AG04449 (cell line): ENCODE data around the gene BRF1.

ENCODE experiments used
- CTCF ChIA-PET: fragments of 350-600 bp; formaldehyde crosslinking; extraction: SDS; loops from one replicate; lab custom pipeline; 2021; ENCODE audit warnings: antibody characterized with exemption; lab: Yijun Ruan, JAX
- POLR2A ChIA-PET: fragments of 400-600, 350-600 bp; formaldehyde crosslinking; extraction: SDS; loops from one replicate; lab custom pipeline; 2020; ENCODE audit warnings: antibody characterized with exemption, inconsistent platforms; lab: Yijun Ruan, JAX
- DNase-seq: peaks from one replicate; pipeline ENCODE4 v3.0.0-alpha.2; 2010; ENCODE audit warnings: low read depth, low spot score
- H3K4me3 ChIP-seq: 2 replicates; pipeline ENCODE4 v1.5.1; 2011; ENCODE audit warnings: low read depth, mild to moderate bottlenecking, control low read depth, low read length
- CTCF ChIP-seq: IDR thresholded peaks from one replicate; pipeline ENCODE4 v1.5.1; 2011; ENCODE audit warnings: mild to moderate bottlenecking, moderate library complexity, low read length, control low read depth, inconsistent platforms; ENCODE audit not compliant: insufficient read depth; ENCODE audit errors: missing control alignments

BRF1 gene

DNA sequence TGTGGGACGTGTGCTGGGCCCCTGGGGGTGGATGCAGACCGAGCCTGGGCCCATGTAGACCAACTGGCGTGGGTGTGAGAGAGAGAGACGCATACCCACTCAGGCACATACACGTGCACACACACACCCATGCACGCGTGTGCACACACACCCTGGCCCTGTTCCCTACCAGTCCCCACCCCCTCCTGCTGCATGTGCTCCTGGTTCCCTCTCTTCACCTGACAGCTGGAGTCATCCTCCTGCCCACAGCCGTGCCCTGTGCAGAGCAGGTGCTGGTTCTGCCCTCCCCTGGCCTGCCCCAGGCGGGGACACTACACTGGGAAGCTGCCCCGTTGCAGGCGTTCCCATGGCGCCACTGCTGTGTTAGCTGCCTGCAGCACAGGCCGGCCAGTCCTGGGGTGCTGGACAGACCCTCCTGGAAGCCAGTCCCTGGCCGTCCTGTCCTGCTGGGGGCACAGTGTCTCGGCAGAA is 32.3 kb upstream of the BRF1 start:
- ChIA-PET POLR2A (no interaction called here), CTCF (no interaction called here)
- no peak for TF ChIP-seq CTCF
- DNase-seq = no peak
- H3K4me3 ChIP-seq = no peak overlapping the region

DNA sequence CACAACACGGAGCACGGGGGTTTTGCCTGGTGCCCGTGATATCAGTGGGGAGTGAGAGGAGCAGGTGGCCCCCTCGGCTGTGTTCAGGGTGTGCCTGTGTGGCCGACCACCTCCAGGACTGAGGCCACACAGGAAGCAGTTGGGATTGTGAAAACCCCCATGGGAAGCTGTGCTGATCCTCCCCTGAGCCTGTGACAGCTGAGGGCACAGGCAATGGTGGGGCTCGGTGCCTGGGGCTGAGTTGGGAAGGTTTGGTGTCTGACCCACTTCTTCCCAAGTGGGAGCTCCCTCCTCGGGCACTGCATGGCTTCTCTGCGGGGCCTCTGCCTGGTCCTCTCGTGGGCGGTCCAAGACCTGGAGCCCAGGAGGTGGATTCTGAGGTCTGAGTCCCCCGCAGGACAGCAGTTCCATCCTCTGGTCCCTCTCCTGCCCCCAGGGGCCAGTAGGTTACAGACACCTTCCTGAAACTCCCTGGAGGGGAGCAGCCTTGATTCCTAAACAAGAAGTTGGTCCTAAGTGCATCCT is 31.6 kb upstream of the BRF1 start:
- TF ChIP-seq CTCF = no peak
- CTCF ChIA-PET = interaction anchor here (2.1 kb wide), 1 partner anchor 19 kb away, joined by 10 read pairs; no protein-coding TSS in a partner anchor
- no peak overlapping the region for H3K4me3 ChIP-seq
- no peak for DNase-seq
- POLR2A ChIA-PET = no interaction called here

GRCh38 chr14:105331575-105332349 is 31.0 kb upstream of the BRF1 start:
- no peak for DNase-seq
- no peak overlapping the region for H3K4me3 ChIP-seq
- ChIA-PET CTCF (interaction anchor here (0.9 to 2.1 kb wide), 2 partner anchors 19 to 245 kb away, joined by 3 to 10 read pairs; no protein-coding TSS in a partner anchor), POLR2A (no interaction called here)
- TF ChIP-seq CTCF = no peak

DNA sequence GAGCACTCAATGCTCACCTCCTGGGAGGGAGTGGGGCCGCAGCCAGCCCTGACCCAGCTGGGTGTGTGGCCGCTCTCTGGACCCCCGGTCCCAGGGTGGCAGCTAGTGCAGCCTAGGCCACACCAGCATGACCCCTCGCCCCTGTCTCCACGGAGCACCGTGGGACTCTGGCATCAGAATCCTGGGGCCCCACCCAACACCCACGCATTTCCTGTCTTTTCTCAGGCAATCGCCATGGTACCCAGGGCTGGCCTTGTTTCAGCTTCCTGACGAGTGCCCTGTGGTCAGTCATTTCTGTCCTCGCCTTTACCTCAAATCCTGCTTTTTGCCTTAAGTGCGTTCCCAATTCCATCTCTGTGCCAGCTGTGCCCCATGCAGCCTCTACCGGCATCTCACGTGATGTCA is 29.7 kb upstream of the BRF1 start:
- ChIA-PET POLR2A (interaction anchor here (1.0 kb wide), 1 partner anchor 10 kb away, joined by 3 read pairs; no protein-coding TSS in a partner anchor), CTCF (interaction anchor here (2.1 kb wide), 1 partner anchor 21 kb away, joined by 10 read pairs; no protein-coding TSS in a partner anchor)
- no peak overlapping the region for H3K4me3 ChIP-seq
- TF ChIP-seq CTCF = no peak
- DNase-seq = no peak

- DNase-seq = no peak
- no peak for TF ChIP-seq CTCF
- CTCF ChIA-PET = interaction anchor here (1.5 kb wide), 1 partner anchor 23 kb away, joined by 5 read pairs; no protein-coding TSS in a partner anchor
- POLR2A ChIA-PET = no interaction called here
- no peak overlapping the region for H3K4me3 ChIP-seq
Measured at GRCh38 chr14:105329411-105330150, 28.8 kb upstream of the BRF1 start.
